Parietal lobe (tissue), 2 donors: ENCODE data around the gene ZNF428. TPM values are rescaled to one million over a fixed set of nuclear protein-coding genes. Genes with fewer than 3 reads are reported as not detected.

Source experiments
- small RNA-seq: library from RNA; depleted of rRNA; stranded (forward); fragments of <200 nt; gene quantifications from one replicate; pipeline ENCODE3, GENCODE V24; 2014; ENCODE audit warnings: low replicate concordance
- total RNA-seq: library from RNA; depleted of rRNA; stranded (reverse); fragments of >200 nt; gene quantifications from one replicate; pipeline ENCODE4 v1.2.3, GENCODE V29; 2014

The ZNF428 gene
- total RNA-seq, result 132 TPM

DNA sequence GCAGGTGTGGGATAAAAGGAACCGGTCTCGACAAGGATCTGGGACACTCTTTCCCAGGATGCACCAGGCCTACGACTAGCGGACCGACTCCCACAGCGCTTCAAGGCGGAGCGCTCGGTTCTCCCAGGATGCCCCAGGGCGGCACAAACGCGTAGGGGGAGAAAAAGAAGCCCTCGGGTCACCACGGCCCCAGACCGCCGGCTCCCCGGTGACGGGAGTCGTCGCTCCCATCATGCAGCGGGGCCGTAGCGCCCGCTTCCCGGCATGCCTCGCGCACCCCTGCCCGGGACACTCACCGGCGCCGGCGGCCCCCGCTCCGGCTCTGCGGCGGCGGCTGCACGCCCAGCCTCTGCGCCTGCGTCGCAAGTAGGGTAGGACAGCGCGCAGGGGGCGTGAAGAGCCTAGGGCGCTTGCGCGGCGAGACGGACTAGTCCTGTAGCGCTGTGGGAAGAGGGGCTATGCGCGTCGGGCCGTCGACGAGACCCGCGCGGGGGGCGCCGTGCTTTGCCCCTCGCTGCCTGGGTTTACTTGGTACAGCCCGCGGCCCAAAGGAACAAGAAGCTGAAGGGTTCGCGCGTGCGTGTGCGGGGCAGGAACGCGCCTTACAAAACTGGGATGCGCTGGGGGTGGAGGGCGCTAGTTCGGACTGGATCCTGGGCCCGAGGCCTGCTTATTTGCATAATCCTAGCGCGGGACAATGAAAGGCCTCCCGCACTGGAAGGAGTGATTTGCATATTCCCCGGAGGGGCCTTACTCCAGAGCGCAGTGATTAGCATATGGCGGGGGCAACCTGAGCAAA lies at the start of gene ZNF428:
ZNF428 (minus strand) TSS at position 368 of the 799 bp plus-strand sequence. CDS start 5,325 bp downstream, outside the sequence.

GRCh38 chr19:43639519-43640423 lies 20.3 kb upstream of the ZNF428 start, which contains the start of gene CADM4:
Gene CADM4, minus strand, starts transcription at chr19:43639850. Its CDS starts 60 bp downstream, at chr19:43639790.

DNA sequence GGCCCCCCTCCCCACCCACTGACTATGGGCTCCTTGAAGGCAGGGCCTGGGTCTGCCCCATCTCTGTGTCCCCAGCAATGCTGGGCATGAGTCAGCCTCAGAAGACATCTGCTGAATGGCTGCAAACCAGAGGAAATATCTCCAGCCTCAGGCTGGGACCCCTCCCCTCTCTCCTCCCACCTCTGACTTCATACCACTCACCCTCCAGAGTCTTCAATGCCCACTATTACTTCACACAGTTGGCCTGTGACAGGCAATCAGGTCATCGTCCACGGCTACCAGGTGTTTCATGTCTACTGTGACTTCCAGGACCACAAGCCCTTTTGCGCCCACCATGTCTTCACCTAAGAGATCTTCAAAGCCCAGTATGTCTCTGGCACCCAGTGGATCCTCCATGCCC lies 7.6 kb downstream of the ZNF428 start, which contains the start of gene SRRM5:
SRRM5 (plus strand) TSS at position 301 of the 400 bp plus-strand sequence; CDS start at position 335, 34 bp downstream.

DNA sequence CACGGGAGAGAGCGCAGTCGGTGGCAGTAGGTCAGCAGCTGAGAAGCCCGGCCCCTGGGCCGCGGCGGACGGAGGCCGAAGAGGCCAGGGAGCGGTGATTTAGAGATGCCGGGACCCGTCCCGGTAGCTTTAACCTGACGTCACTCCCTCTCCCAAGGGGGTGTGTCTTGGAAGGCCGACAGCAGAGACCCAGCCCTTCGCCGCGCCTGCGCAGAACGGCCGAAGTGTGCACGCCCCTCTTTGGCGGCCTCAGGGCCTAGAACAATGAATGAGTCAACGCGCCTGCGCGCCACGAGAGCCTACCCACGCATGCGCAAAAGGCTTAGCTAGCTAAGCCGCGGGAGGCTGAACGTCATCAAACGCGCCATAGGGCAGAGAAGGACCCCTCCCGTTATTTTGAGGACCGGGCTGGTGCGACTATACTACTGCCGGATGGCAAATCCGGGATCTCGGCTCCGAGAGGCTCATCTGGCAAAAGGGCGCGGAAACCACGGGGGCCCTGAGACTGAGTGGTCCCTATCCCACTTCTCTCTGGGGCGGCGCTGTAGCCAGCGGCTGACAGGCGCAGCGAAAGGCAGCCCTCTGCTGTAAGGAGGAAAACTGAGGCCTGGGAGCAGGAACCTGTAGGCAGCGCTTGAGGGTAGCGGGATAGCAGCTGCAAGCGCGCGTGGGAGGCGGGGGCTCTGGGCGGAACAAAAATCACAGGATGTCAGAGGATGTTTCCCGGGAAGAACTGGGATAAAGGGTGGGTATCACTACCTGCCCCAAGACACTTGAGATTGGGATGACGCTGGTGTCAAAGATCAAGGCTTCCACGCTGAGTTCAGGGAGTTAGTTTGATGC lies 23.2 kb downstream of the ZNF428 start, which contains the start of the genes IRGQ and ZNF576:
IRGQ (minus strand) TSS at position 136 of the 843 bp plus-strand sequence. CDS start 796 bp downstream, outside the sequence.
ZNF576 (plus strand) TSS at position 597 of the 843 bp plus-strand sequence. CDS start 514 bp downstream, outside the sequence.

GRCh38 chr19:43575156-43575950 lies 44.1 kb downstream of the ZNF428 start, which contains the start of the genes PINLYP and XRCC1:
Gene PINLYP, plus strand, starts transcription at chr19:43575801. Its CDS starts 1,391 bp downstream, at chr19:43577192.
Gene XRCC1, minus strand, starts transcription at chr19:43575527. Its CDS starts 69 bp downstream, at chr19:43575458.

Small RNA genes lying within 50 kb of the gene (small RNA-seq; reads per million reads assigned to genes)
- not detected for gene RN7SL368P

Other genes starting within 250 kb of the ZNF428 start
- not detected for gene TEX101, start 204.7 kb downstream of the ZNF428 start, total RNA-seq
- gene LYPD3, start 154.0 kb downstream of the ZNF428 start, total RNA-seq, result not detected
- gene PHLDB3, start 114.9 kb downstream of the ZNF428 start, total RNA-seq, result 3.4 TPM
- gene ETHE1, start 92.4 kb downstream of the ZNF428 start, total RNA-seq, result 19.4 TPM
- 0.94 TPM for gene ZNF575, start 86.4 kb downstream of the ZNF428 start, total RNA-seq
- 17.8 TPM for gene XRCC1, start 44.1 kb downstream of the ZNF428 start, total RNA-seq
- 14.4 TPM for gene PINLYP, start 43.8 kb downstream of the ZNF428 start, total RNA-seq
- 94.8 TPM for gene IRGQ, start 23.5 kb downstream of the ZNF428 start, total RNA-seq
- gene ZNF576, start 23.0 kb downstream of the ZNF428 start, total RNA-seq, result 9.7 TPM
- gene SRRM5, start 7.5 kb downstream of the ZNF428 start, total RNA-seq, result not detected
- 89.8 TPM for gene CADM4, start 20.2 kb upstream of the ZNF428 start, total RNA-seq
- gene PLAUR, start 50.5 kb upstream of the ZNF428 start, total RNA-seq, result 4.7 TPM
- gene IRGC, start 96.4 kb upstream of the ZNF428 start, total RNA-seq, result not detected
- gene SMG9, start 135.3 kb upstream of the ZNF428 start, total RNA-seq, result 18.5 TPM
- gene KCNN4, start 161.3 kb upstream of the ZNF428 start, total RNA-seq, result not detected
- 4.7 TPM for gene LYPD5, start 182.8 kb upstream of the ZNF428 start, total RNA-seq
- 71.1 TPM for gene ZNF283, start 207.7 kb upstream of the ZNF428 start, total RNA-seq